Dermis lymphatic vessel endothelial cell (primary cell): ENCODE results near the gene TMED10. TPM values are rescaled to one million over a fixed set of nuclear protein-coding genes. Genes with fewer than 3 reads are reported as not detected.

Experiments
- total RNA-seq: library from RNA; depleted of rRNA; stranded (reverse); fragments of >200 nt; gene quantifications from 2 replicates; pipeline ENCODE4 v1.2.1, GENCODE V29; 2014

The TMED10 gene
- total RNA-seq: 224 and 346 TPM in 2 replicates

GRCh38 chr14:75176142-75176820, at the start of gene TMED10:
TSS of gene TMED10 (minus strand) at chr14:75176612. CDS start at chr14:75176579, 33 bp downstream.

DNA sequence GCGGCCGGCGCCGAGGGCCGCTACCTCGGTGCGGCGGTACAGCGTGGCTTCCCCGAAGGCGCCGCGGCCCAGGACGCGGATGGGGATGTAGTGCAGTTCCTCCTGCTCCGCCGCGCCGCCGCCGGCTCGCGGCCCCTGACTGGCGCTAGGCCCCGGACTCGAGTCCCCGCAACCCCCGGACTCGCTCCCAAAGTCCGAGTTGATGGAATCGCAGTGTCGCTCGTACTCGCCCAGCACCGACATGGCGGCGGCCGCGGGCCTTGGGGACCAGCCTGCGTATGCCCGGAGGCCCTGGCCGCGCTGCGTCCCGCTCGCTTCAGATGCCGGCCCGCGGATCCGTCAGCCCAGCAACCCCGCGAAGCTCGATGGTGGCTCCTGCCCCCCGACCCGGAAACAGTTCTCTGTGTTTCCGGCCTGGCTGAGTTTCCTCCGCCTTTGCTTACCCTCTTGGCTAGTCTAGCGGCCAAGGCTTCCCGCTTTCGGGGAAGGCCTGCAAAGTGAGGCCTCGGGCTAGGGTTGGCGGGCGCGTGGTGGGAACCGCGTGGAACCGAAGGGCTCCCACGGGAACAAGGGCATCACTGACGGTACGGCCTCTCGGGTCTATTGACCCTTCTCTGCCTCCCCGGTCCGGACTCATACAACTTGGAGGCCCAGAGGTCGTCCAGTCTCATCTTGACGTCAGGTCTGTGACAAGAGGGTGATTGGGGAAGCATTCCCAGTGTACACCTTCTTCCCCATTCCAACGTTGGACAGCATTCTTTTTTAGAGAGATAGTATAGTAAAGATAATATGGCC, 49.5 kb downstream of the TMED10 start, which contains the start of gene NEK9:
Gene NEK9 (minus strand): TSS at position 370 of the 795 bp plus-strand sequence. CDS start 127 bp downstream, at position 243.

Other genes with a start within 250 kb of the TMED10 start
- 5.7 and 8.6 TPM in 2 replicates for gene PGF, start 221.0 kb downstream of the TMED10 start, total RNA-seq
- gene EIF2B2, start 173.7 kb downstream of the TMED10 start, total RNA-seq: 32.8 and 65.1 TPM in 2 replicates
- gene MLH3, start 125.1 kb downstream of the TMED10 start, total RNA-seq: 15.0 and 21.7 TPM in 2 replicates
- gene ACYP1, start 112.6 kb downstream of the TMED10 start, total RNA-seq: 2.9 and 3.3 TPM in 2 replicates
- gene ZC2HC1C, start 107.0 kb downstream of the TMED10 start, total RNA-seq: 0.17 and 0.33 TPM in 2 replicates
- 23.2 and 32.7 TPM in 2 replicates for gene NEK9, start 49.6 kb downstream of the TMED10 start, total RNA-seq
- gene FOS, start 102.2 kb upstream of the TMED10 start, total RNA-seq: 125 and 548 TPM in 2 replicates